Thymus (tissue), 11 donors: ENCODE measurements around the gene TINAGL1. TPM values are rescaled to one million over a fixed set of nuclear protein-coding genes. Genes with fewer than 3 reads are reported as not detected.

Experiments used
- DNase-seq, 9 donors: peaks; one replicate each; pipeline ENCODE4 v3.0.0-alpha.2; 2013; ENCODE audit warnings: low spot score in 9 of 9, low read depth in 6 of 9, missing footprints in 1 of 9
- H3K27ac ChIP-seq, 2 donors: one replicate each; pipeline ENCODE4 v1.5.1; 2013; ENCODE audit warnings: control low read depth in 1 of 2, low read depth in 1 of 2, low read length in 1 of 2, mild to moderate bottlenecking in 1 of 2, moderate library complexity in 1 of 2
- H3K27me3 ChIP-seq, 2 donors: one replicate each; pipeline ENCODE4 v1.5.1; 2013; ENCODE audit warnings: low read length in 1 of 2; ENCODE audit not compliant: control insufficient read depth in 2 of 2, insufficient read depth in 1 of 2
- H3K36me3 ChIP-seq, 2 donors: one replicate each; pipeline ENCODE4 v1.5.1; 2013; ENCODE audit warnings: low read length in 1 of 2, mild to moderate bottlenecking in 1 of 2, moderate library complexity in 1 of 2; ENCODE audit not compliant: control insufficient read depth in 2 of 2, insufficient read depth in 2 of 2
- H3K4me1 ChIP-seq, 2 donors: one replicate each; pipeline ENCODE4 v1.5.1; 2013; ENCODE audit warnings: low read length in 2 of 2; ENCODE audit not compliant: control insufficient read depth in 2 of 2, insufficient read depth in 2 of 2
- H3K4me3 ChIP-seq, 2 donors: one replicate each; pipeline ENCODE4 v1.5.1; 2013; ENCODE audit warnings: low read length in 2 of 2, control low read depth in 1 of 2, mild to moderate bottlenecking in 1 of 2
- H3K9me3 ChIP-seq, 2 donors: one replicate each; pipeline ENCODE4 v1.5.1; 2013; ENCODE audit warnings: low read length in 1 of 2, mild to moderate bottlenecking in 1 of 2; ENCODE audit not compliant: control insufficient read depth in 2 of 2, insufficient read depth in 1 of 2
- WGBS: extraction: QIAGEN DNeasy Blood & Tissue Kit; methylation state at CpG from one replicate; pipeline ENCODE4 v1.1.7; 2013; 5-methylcytosine and 5-hydroxymethylcytosine counted together
- polyA plus RNA-seq: library from polyadenylated mRNA; stranded (reverse); fragments of 200-250 nt; gene quantifications from one replicate; pipeline ENCODE4 v1.2.3, GENCODE V29; 2013
- total RNA-seq: library from RNA; stranded (reverse); fragments of 120-200 nt; gene quantifications from one replicate; pipeline ENCODE4 v1.2.4, GENCODE V29; 2013
- donor health status: healthy.

The TINAGL1 gene
- total and polyA plus RNA-seq, 2 donors: 6.3 to 26.7 TPM

GRCh38 chr1:31627930-31628559 is 51.7 kb downstream of the TINAGL1 start:
- no peaks in the 10 kb centered on the region for H3K9me3 ChIP-seq
- no peak for DNase-seq
- WGBS: 94% methylated on average over 11 of the region's 11 CpGs
- no peaks in the 10 kb centered on the region for H3K27me3 ChIP-seq
- H3K4me1 ChIP-seq: no peaks in the 10 kb centered on the region
- H3K36me3 ChIP-seq: peaks cover 53 to 61% of the 10 kb centered on the region in 2 donors
- no peak overlapping the region for H3K27ac ChIP-seq
- H3K4me3 ChIP-seq: no peak overlapping the region

DNA sequence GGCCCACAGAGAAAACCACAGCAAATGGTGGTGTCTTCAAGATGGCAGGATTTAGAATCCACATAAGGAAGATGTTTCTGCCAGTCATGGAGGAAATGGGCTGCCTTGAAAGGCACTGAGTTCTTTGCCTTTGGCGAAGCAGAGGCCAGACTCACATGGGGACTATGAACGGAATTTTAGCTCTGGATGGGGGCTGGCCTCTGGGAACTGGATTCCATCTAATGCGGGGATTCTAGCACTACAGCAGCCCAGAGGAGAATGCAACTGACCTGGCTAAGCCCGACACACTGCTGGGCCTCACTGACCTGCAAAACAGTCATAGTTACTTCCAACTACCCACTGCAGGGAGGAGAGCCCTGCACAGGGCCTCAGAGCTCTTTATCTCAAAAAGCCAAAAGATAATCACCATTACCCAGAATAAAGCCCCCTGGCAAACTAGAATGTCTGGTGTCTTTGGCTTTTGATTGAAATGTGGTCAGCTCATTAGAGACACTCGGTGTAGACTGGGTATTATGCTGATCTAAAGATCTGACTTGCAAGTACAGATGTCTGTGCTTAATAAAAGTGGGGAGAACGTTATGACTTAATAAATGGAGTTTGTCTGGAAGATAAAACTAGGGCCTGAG is 52.7 kb downstream of the TINAGL1 start:
- Histone ChIP-seq H3K9me3 (no peaks in the 10 kb centered on the region), H3K27ac (no peak overlapping the region), H3K4me3 (no peak overlapping the region), H3K36me3 (peaks cover 55 to 65% of the 10 kb centered on the region in 2 donors), H3K4me1 (no peaks in the 10 kb centered on the region), H3K27me3 (no peaks in the 10 kb centered on the region)
- DNase-seq: no peak
- 98% methylated on average over 6 of the region's 6 CpGs for WGBS

GRCh38 chr1:31632649-31633048 is 56.3 kb downstream of the TINAGL1 start:
- no peaks in the 10 kb centered on the region for H3K27me3 ChIP-seq
- H3K36me3 ChIP-seq: peaks cover 64 to 69% of the 10 kb centered on the region in 2 donors
- 100% methylated on average over 3 of the region's 3 CpGs for WGBS
- peaks cover 0 to 4% of the 10 kb centered on the region in 2 donors for H3K4me1 ChIP-seq
- H3K27ac ChIP-seq: no peak overlapping the region
- DNase-seq: no peak
- H3K4me3 ChIP-seq: no peak overlapping the region
- H3K9me3 ChIP-seq: no peaks in the 10 kb centered on the region

DNA sequence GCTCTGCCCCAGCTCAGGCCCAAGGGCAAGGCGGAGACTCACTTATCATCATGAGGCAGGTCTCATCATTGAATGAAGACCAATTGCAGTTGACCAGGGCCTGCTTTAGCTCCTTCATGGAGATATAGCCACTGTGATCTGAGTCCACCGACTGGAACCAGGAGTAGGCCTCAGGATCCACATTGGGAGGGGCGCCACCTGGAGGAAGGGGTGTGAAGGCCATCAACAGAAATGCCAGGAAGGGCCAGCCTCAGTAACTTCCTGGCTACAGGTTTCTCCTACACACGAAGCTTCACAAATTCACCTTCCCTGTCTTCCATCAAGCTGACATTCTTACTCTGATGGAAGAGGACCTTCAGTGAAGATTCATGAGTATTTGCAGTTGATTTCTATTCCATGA is 56.8 kb downstream of the TINAGL1 start:
- Histone ChIP-seq H3K4me1 (peaks cover 0 to 5% of the 10 kb centered on the region in 2 donors), H3K27ac (no peak overlapping the region), H3K4me3 (no peak overlapping the region), H3K9me3 (no peaks in the 10 kb centered on the region), H3K36me3 (peaks cover 61 to 64% of the 10 kb centered on the region in 2 donors), H3K27me3 (no peaks in the 10 kb centered on the region)
- WGBS: 87% methylated on average over 4 of the region's 4 CpGs
- DNase-seq: no peak

Other genes starting within 250 kb of the TINAGL1 start
- 5.2 TPM for gene FABP3, start 203.4 kb upstream of the TINAGL1 start, total RNA-seq
- 31.9 TPM for gene FABP3, start 203.4 kb upstream of the TINAGL1 start, polyA plus RNA-seq
- gene SERINC2, start 163.3 kb upstream of the TINAGL1 start, total RNA-seq: 1.5 TPM
- 15.6 TPM for gene SERINC2, start 163.3 kb upstream of the TINAGL1 start, polyA plus RNA-seq
- not detected for gene HCRTR1, start 41.2 kb downstream of the TINAGL1 start, total RNA-seq
- gene HCRTR1, start 41.2 kb downstream of the TINAGL1 start, polyA plus RNA-seq: 0.02 TPM
- 53.7 TPM for gene PEF1, start 68.4 kb downstream of the TINAGL1 start, total RNA-seq
- gene PEF1, start 68.4 kb downstream of the TINAGL1 start, polyA plus RNA-seq: 83.1 TPM
- 32.9 TPM for gene COL16A1, start 127.5 kb downstream of the TINAGL1 start, total RNA-seq
- 39.3 TPM for gene COL16A1, start 127.5 kb downstream of the TINAGL1 start, polyA plus RNA-seq
- gene ADGRB2, start 187.8 kb downstream of the TINAGL1 start, total RNA-seq: 6.0 TPM
- gene ADGRB2, start 187.8 kb downstream of the TINAGL1 start, polyA plus RNA-seq: 24.4 TPM
- gene SPOCD1, start 239.5 kb downstream of the TINAGL1 start, total RNA-seq: 2.5 TPM
- gene SPOCD1, start 239.5 kb downstream of the TINAGL1 start, polyA plus RNA-seq: 0.41 TPM